ENCODE data around the gene RHOBTB3. TPM values are rescaled to one million over a fixed set of nuclear protein-coding genes. Genes with fewer than 3 reads are reported as not detected.
A peak's percentile ranks its signal among the peaks of the same experiment; 100 is the strongest.

The RHOBTB3 gene, protein sequence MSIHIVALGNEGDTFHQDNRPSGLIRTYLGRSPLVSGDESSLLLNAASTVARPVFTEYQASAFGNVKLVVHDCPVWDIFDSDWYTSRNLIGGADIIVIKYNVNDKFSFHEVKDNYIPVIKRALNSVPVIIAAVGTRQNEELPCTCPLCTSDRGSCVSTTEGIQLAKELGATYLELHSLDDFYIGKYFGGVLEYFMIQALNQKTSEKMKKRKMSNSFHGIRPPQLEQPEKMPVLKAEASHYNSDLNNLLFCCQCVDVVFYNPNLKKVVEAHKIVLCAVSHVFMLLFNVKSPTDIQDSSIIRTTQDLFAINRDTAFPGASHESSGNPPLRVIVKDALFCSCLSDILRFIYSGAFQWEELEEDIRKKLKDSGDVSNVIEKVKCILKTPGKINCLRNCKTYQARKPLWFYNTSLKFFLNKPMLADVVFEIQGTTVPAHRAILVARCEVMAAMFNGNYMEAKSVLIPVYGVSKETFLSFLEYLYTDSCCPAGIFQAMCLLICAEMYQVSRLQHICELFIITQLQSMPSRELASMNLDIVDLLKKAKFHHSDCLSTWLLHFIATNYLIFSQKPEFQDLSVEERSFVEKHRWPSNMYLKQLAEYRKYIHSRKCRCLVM
- under 1 TPM; 0.33 to 0.48 TPM for total RNA-seq
- 2.4 TPM for polyA plus RNA-seq

DNA sequence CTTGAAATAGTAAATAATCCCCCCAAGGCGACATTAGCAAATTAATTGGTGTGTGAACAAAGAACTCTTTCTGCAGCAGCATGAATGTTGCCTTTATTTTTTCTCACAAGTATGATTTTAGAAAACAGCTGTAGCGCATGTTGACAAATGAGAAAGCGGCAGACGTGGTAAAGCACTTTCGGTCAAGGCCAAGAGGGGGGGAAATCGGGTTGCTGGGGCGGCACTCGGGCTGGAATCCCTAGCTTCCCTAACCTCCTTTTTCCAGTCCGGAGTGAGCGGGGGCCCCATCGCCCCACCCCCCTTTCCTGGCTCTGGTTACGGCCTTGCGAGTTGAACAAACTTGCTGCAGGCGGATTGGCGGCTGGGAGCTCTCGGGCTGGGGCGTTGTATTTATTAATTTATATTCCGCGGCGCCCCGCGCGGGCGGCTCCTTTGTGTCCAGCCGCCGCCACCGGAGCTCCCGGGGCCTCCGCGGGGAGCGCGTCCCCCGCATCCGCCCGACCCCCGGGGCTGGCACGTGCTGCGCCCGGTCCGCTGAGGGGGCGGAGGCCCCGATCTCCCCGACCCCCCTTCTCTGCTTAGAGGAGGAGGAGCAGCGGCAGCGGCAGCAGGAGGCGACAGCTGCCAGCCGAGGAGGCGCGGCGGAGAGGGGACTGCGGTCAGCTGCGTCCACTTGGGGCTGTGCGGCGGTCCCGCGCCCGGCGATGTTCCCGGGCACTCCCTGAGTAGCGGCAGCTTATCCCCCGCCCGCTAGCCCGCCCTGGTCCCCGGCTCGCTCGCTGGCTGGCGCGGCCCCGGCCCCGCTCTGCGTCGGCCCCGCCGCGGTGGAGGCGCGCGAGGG is at the start of gene RHOBTB3:
Gene RHOBTB3, plus strand, starts transcription at position 607 of the 841 bp plus-strand sequence. CDS start 347 bp downstream, outside the sequence.
- Histone ChIP-seq H3K4me3 (ENCODE audit: low read length) (peak within 1 kb of the TSS; percentile 46), H3K27ac (ENCODE audit: low read depth, low read length) (peak within 1 kb of the TSS; percentile 68), H3K27me3 (ENCODE audit: insufficient read depth, low read length, poor library complexity, severe bottlenecking) (peaks cover 11% of the 10 kb centered on the region), H3K36me3 (ENCODE audit: insufficient read depth, low read length) (no peaks in the 10 kb centered on the region), H3K4me1 (ENCODE audit: insufficient read depth, low read length) (peaks cover 32% of the 10 kb centered on the region), H3K9me3 (ENCODE audit: low read length) (no peaks in the 10 kb centered on the region)
- CTCF ChIA-PET, result interaction anchor here (0.5 to 0.8 kb wide), 2 partner anchors 67 to 857 kb away, joined by 3 to 4 read pairs; no protein-coding TSS in a partner anchor
- DNase-seq, result peak; percentile 10 to 54 (median 28)
- Mint-ChIP-seq H3K27ac (no peak within 1 kb of the TSS), H3K9me3 (no peaks in the 10 kb centered on the region), H3K36me3 (peaks cover 0 to 1% (median 0%) of the 10 kb centered on the region in 3 donors), H3K4me3 (peak within 1 kb of the TSS; percentile 79 to 87 (median 80)), H3K4me1 (peaks cover 5 to 20% (median 15%) of the 10 kb centered on the region in 3 donors), H3K27me3 (peaks cover 20 to 57% of the 10 kb centered on the region in 2 donors)
- POLR2A ChIA-PET, result no interaction called here

DNA sequence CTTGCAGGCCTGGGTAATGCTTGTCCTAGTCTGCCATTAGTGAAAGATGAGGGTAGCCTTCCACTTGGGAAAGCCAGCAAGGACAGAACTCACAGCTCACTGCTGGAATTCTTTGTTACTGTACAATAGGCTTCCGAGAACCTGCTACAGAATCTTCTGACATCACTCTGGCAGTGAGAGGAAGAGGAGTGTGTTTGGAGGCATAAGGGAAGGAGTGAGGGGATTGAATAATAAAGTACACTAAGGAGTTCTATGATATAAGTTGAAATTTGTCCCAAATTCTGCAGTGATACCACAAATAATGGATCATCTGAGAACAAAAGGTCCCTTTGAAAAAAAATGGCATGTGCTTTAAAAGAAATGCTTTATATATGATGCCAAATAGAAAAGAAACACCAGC is 48.2 kb upstream of the RHOBTB3 start, which contains the start of gene SPATA9:
Gene SPATA9, minus strand, starts transcription at position 101 of the 400 bp plus-strand sequence. CDS start 137 bp downstream, outside the sequence.
- CTCF ChIA-PET, result no interaction called here

DNA sequence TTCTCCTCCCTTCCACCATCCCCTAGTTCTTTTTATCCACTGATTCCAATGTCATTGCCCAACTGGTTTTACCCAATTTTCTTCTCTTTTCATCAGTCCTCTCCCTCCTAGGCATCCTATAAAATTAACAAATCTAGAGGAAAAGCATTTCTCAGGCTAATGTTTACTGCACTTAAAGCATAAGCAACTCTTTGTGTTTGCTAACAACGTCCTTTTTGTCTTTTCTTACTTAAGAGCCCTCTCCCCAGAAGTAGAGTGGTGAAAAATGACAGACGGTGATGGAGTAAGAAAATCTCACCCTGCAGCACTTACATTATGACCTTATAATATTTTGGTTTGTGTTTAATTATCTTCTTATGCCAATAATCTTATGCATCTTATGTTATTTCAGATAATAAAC is 46.8 kb upstream of the RHOBTB3 start:
- Histone ChIP-seq H3K4me3 (ENCODE audit: low read length) (no peak overlapping the region), H3K27me3 (ENCODE audit: insufficient read depth, low read length, poor library complexity, severe bottlenecking) (peaks cover 5% of the 10 kb centered on the region), H3K27ac (ENCODE audit: low read depth, low read length) (no peak overlapping the region), H3K4me1 (ENCODE audit: insufficient read depth, low read length) (no peaks in the 10 kb centered on the region), H3K36me3 (ENCODE audit: insufficient read depth, low read length) (no peaks in the 10 kb centered on the region), H3K9me3 (ENCODE audit: low read length) (no peaks in the 10 kb centered on the region)
- POLR2A ChIA-PET, result no interaction called here
- CTCF ChIA-PET, result no interaction called here
- no peak for DNase-seq
- Mint-ChIP-seq H3K27me3 (peaks cover 13 to 66% of the 10 kb centered on the region in 2 donors), H3K4me3 (no peak overlapping the region), H3K27ac (peak overlapping the region in 1 of 8 donors; percentile 4), H3K4me1 (no peaks in the 10 kb centered on the region), H3K36me3 (peaks cover 0 to 2% (median 0%) of the 10 kb centered on the region in 3 donors), H3K9me3 (no peaks in the 10 kb centered on the region)

More for the DNA sequence above, 48.2 kb upstream of the RHOBTB3 start, which contains the start of gene SPATA9:
- POLR2A ChIA-PET, result no interaction called here
- Mint-ChIP-seq H3K27ac (peak within 1 kb of the TSS in 1 of 8 donors; percentile 3), H3K9me3 (no peaks in the 10 kb centered on the region), H3K27me3 (peaks cover 13 to 71% of the 10 kb centered on the region in 2 donors), H3K36me3 (peaks cover 0 to 3% (median 0%) of the 10 kb centered on the region in 3 donors), H3K4me1 (no peaks in the 10 kb centered on the region), H3K4me3 (no peak within 1 kb of the TSS)
- no peaks in the 10 kb centered on the region for H3K9me3 ChIP-seq (ENCODE audit: low read length)
- H3K4me3 ChIP-seq (ENCODE audit: low read length), result no peak within 1 kb of the TSS
- H3K27me3 ChIP-seq (ENCODE audit: insufficient read depth, low read length, poor library complexity, severe bottlenecking), result peaks cover 5% of the 10 kb centered on the region
- H3K36me3 ChIP-seq (ENCODE audit: insufficient read depth, low read length), result no peaks in the 10 kb centered on the region
- no peaks in the 10 kb centered on the region for H3K4me1 ChIP-seq (ENCODE audit: insufficient read depth, low read length)
- H3K27ac ChIP-seq (ENCODE audit: low read depth, low read length), result no peak within 1 kb of the TSS
- no peak for DNase-seq

DNA sequence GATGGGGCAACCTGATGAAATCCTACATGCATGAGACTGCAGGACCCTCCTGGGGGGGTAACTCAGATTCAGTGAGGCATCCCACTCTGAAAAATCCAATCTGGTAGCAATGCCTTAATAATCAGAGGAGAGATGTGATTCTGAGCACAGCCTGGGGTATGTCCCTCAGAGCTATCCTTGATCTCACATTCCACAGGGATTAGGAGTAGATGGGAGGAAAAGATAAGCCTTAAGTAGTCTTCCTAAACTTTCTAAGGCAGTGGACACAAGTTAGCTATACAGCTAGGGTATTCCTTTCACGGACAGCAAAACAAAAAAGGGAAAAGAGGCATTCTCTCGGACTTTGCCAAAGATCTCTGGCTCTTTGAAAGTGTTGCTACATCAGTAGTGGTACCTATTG is 44.5 kb upstream of the RHOBTB3 start:
- Mint-ChIP-seq H3K4me3 (no peak overlapping the region), H3K27ac (no peak overlapping the region), H3K36me3 (peaks cover 0 to 5% (median 0%) of the 10 kb centered on the region in 3 donors), H3K9me3 (no peaks in the 10 kb centered on the region), H3K27me3 (peaks cover 8 to 51% of the 10 kb centered on the region in 2 donors), H3K4me1 (no peaks in the 10 kb centered on the region)
- H3K4me1 ChIP-seq (ENCODE audit: insufficient read depth, low read length), result no peaks in the 10 kb centered on the region
- no peaks in the 10 kb centered on the region for H3K36me3 ChIP-seq (ENCODE audit: insufficient read depth, low read length)
- no peak overlapping the region for H3K4me3 ChIP-seq (ENCODE audit: low read length)
- ChIA-PET CTCF (no interaction called here), POLR2A (no interaction called here)
- peaks cover 5% of the 10 kb centered on the region for H3K27me3 ChIP-seq (ENCODE audit: insufficient read depth, low read length, poor library complexity, severe bottlenecking)
- no peaks in the 10 kb centered on the region for H3K9me3 ChIP-seq (ENCODE audit: low read length)
- no peak for DNase-seq
- no peak overlapping the region for H3K27ac ChIP-seq (ENCODE audit: low read depth, low read length)

DNA sequence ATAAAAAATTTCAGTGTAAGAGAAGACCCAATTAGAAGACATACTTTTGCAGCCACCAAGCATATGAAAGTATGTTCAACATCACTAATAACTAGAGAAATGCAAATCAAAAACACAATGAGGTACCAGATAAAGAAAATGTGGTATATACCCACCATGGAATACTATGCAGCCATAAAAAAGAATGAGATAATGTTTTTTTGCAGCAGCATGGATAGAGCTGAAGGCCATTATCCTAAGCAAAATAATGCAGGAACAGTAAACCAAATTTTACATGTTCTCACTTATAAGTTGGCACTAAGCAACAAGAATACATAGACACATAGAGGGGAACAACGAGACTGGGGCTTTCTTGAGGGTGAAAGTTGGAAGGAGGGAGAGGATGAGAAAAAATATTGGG is 41.5 kb upstream of the RHOBTB3 start:
- DNase-seq, result no peak
- H3K4me3 Mint-ChIP-seq, result no peak overlapping the region
- Histone ChIP-seq H3K4me1 (ENCODE audit: insufficient read depth, low read length) (no peaks in the 10 kb centered on the region), H3K9me3 (ENCODE audit: low read length) (no peaks in the 10 kb centered on the region), H3K36me3 (ENCODE audit: insufficient read depth, low read length) (no peaks in the 10 kb centered on the region), H3K27me3 (ENCODE audit: insufficient read depth, low read length, poor library complexity, severe bottlenecking) (peaks cover 5% of the 10 kb centered on the region), H3K4me3 (ENCODE audit: low read length) (no peak overlapping the region), H3K27ac (ENCODE audit: low read depth, low read length) (no peak overlapping the region)
- peaks cover 0 to 32% of the 10 kb centered on the region in 2 donors for H3K27me3 Mint-ChIP-seq
- peaks cover 0 to 5% (median 0%) of the 10 kb centered on the region in 3 donors for H3K36me3 Mint-ChIP-seq
- POLR2A ChIA-PET, result no interaction called here
- no peaks in the 10 kb centered on the region for H3K4me1 Mint-ChIP-seq
- CTCF ChIA-PET, result no interaction called here
- H3K27ac Mint-ChIP-seq, result no peak overlapping the region
- no peaks in the 10 kb centered on the region for H3K9me3 Mint-ChIP-seq

DNA sequence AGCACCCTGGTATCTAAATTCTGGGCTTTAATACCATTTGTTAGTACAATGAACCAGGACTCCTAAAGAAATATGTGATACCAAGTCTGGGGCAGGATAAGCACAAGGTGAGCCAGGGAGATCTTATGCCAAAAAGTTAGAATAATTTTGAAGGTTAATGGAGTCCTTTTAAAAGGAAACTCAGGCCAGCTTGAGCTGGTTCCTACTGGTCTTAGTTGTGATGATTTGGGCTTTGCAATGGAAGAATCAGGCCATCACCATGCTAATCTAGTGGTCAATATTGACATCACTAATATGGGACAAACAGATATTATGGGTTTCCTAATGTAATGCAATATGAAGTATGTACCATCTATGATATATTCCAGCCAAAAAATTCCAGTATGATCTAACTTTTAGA is 40.8 kb upstream of the RHOBTB3 start:
- H3K36me3 ChIP-seq (ENCODE audit: insufficient read depth, low read length), result no peaks in the 10 kb centered on the region
- CTCF ChIA-PET, result no interaction called here
- peaks cover 0 to 5% (median 0%) of the 10 kb centered on the region in 3 donors for H3K36me3 Mint-ChIP-seq

DNA sequence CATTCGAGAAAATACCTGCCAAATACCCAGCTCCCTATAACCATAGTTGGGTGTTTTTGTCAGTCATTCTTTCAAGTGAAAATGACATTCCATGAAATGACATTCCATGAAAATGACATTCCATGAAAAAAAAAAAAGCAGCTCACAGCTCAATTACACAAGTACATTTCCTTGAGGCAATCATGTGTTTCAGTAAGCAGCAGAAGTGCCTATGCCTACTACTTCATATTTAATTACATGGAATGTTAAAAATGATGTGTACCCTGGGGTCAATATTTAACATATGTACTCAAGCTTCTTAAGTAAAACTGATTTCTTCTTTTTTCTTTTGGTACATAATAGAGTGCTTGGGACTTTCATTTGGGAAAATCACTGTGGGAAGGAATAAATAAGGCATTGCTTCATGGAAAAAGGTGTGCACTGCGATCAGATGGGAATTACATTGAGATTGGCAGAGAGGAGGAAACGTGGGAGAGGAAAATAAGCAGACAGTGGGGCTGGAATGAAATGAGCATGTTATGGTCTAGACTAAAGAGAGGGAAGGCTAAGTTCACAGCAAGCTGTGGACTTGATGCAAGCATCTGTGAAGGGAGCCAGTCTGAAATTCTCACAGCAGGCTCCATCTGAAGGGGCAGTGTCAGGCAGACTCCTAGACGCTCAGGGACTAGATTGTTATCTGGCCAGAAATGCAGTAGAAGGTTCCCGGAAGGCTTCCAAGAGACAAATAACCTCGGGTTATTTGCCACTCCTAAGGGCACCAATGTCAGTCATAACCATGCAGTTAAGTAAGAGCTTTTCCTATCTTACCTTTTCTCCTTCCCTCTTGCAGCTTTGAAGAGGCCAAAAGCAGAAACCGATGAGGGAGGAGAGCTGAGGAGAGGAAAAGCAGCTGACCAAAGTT is 33.1 kb upstream of the RHOBTB3 start:
- no peaks in the 10 kb centered on the region for H3K4me1 Mint-ChIP-seq
- peaks cover 0 to 2% (median 0%) of the 10 kb centered on the region in 5 donors for H3K9me3 Mint-ChIP-seq
- DNase-seq, result no peak
- ChIA-PET POLR2A (no interaction called here), CTCF (no interaction called here)
- no peak overlapping the region for H3K27ac Mint-ChIP-seq
- H3K36me3 Mint-ChIP-seq, result no peaks in the 10 kb centered on the region
- H3K9me3 ChIP-seq (ENCODE audit: low read length), result no peaks in the 10 kb centered on the region
- H3K4me3 ChIP-seq (ENCODE audit: low read length), result no peak overlapping the region
- peak overlapping the region; percentile 27 for H3K27ac ChIP-seq (ENCODE audit: low read depth, low read length)
- H3K4me3 Mint-ChIP-seq, result no peak overlapping the region
- H3K4me1 ChIP-seq (ENCODE audit: insufficient read depth, low read length), result no peaks in the 10 kb centered on the region
- no peaks in the 10 kb centered on the region for H3K36me3 ChIP-seq (ENCODE audit: insufficient read depth, low read length)
- no peaks in the 10 kb centered on the region for H3K27me3 ChIP-seq (ENCODE audit: insufficient read depth, low read length, poor library complexity, severe bottlenecking)
- H3K27me3 Mint-ChIP-seq, result peaks cover 8 to 41% of the 10 kb centered on the region in 2 donors

More for the DNA sequence above, 40.8 kb upstream of the RHOBTB3 start:
- no peaks in the 10 kb centered on the region for H3K9me3 ChIP-seq (ENCODE audit: low read length)
- peaks cover 0 to 28% of the 10 kb centered on the region in 2 donors for H3K27me3 Mint-ChIP-seq
- H3K27ac Mint-ChIP-seq, result no peak overlapping the region
- DNase-seq, result no peak
- POLR2A ChIA-PET, result no interaction called here
- no peaks in the 10 kb centered on the region for H3K4me1 Mint-ChIP-seq
- H3K27ac ChIP-seq (ENCODE audit: low read depth, low read length), result no peak overlapping the region
- no peaks in the 10 kb centered on the region for H3K4me1 ChIP-seq (ENCODE audit: insufficient read depth, low read length)
- H3K27me3 ChIP-seq (ENCODE audit: insufficient read depth, low read length, poor library complexity, severe bottlenecking), result peaks cover 5% of the 10 kb centered on the region
- H3K4me3 Mint-ChIP-seq, result no peak overlapping the region
- no peaks in the 10 kb centered on the region for H3K9me3 Mint-ChIP-seq
- H3K4me3 ChIP-seq (ENCODE audit: low read length), result no peak overlapping the region

All from CD8-positive, alpha-beta memory T cell (primary cell).